NOMO-1 (cell line): ENCODE data around the gene TPK1.
"Not testable (repeated sequence)": the region's sequence is repeated elsewhere in the genome, so short reads cannot be mapped to it uniquely, and the experiment has no call there.

ENCODE experiments used
- DNase-seq, 2 experiments: peaks; one replicate each; lab custom pipeline; 2025; ENCODE audit not compliant: unreplicated experiment in 2 of 2; lab: John Stamatoyannopoulos, UW

Gene TPK1

DNA sequence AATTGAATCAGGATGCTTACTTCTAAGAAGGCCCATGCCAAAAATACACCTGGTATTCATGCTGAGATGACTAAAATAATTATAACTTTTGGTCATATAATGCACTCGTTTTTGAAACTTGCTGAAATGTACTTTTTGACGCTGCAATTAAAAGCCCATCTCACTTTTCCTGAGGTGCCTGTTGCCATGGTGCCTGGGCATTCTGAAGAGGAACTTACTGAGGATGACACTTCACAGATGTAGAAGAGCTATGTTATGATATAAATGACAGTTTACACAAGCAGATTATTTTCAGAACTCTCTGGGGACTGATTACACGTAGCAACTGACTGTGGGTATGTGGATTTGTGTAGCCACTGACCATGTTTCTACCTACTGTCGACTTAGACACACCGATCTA lies 182.4 kb downstream of the TPK1 start:
- no peak for DNase-seq

DNA sequence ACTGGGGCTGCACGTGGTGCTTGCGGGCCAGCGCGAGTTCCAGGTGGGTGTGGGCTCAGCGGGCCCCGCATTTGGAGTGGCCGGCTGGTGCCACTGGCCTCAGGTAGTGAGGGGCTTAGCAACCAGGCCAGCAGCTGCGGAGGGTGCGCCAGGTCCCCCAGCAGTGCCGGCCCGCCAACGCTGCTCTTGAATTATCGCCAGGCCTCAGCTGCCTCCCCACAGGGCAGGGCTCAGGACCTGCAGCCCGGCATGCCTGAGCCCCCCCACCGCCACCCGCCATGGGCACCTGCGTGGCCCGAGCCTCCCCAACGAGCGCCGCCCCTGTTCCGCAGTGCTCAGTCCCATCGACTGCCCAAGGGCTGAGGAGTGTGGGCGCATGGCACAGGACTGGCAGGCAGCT lies 185.4 kb downstream of the TPK1 start:
- no peak for DNase-seq

DNA sequence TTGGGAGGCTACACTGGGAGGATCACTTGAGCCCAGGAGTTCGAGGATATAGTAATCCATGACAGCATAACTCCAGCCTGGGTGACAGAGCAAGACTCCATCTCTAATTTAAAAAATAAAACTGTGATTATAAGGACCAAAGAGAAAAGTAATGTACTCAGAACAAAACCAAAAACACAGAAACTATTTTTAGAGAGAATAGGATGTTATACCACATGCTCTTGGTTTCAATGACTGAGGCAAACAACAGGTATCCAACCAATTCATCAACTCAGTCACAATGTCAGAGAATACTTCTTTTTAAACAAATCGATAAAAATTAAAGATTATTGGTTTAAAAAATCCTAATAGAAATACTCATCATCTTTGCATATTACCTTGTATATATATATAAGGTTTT lies 186.7 kb downstream of the TPK1 start:
- no peak for DNase-seq

- DNase-seq: no peak
Measured at GRCh38 chr7:144641389-144642044, 194.3 kb downstream of the TPK1 start.

DNA sequence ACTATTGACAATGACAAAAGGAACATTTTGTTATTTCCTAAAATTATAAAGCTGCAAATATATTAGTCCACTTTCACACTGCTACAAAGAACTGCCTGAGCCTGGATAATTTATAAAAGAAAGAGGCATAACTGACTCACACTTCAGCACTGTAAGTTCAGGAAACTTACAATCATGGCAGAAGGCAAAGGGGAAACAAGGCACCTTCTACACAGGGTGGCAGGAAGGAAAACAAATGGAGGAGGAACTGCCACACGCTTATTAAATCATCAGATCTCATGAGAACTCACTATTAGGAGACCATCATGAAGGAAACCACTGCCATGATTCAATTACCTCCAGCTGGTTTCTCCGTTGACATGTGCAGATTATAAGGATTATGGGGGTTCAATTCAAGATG lies 203.1 kb downstream of the TPK1 start:
- DNase-seq: no peak

- no peak for DNase-seq
Measured at GRCh38 chr7:144629598-144629997, 206.3 kb downstream of the TPK1 start.

GRCh38 chr7:144629011-144629410 lies 206.8 kb downstream of the TPK1 start:
- DNase-seq: no peak

- no peak for DNase-seq
Measured at GRCh38 chr7:144628176-144628575, 207.7 kb downstream of the TPK1 start.

DNA sequence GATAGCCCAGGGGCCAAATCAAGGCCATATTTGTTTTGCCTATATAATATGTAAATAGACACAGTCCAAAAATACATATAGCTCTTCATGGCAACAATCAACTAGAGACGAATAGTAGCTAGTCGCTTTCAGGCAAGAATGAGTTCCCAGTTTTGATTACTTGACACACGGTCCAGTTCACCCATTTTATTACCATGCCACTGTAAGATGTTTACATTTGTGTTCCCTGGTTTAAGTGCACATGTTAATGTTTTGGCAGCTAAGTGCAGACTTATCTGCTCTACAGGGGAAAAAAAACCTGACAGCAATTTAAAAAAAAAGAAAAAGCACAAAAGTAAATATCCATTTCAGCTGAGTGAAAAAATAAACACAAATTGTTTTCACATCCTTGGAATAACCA lies 213.1 kb downstream of the TPK1 start:
- no peak for DNase-seq

DNA sequence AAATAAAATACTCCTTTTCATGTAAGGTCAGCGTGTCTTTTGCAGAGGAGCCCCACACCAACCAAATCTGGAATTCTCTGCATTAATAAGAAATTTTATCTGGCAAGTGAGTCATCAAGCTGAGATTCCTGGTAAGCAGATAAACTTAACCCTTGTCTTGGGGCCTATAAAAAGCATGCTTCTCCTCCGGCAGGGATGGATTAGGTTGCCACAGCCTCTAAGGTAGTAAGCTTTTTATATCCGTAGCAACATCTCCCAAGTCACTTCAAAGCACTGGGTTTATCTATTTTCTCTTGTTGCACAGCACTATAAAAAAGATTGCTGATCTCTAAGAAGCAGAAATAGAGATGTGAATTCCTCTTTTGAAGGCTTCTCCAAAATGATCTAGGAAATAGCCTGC lies 229.6 kb downstream of the TPK1 start:
- DNase-seq: no peak

GRCh38 chr7:144596953-144597352 lies 238.9 kb downstream of the TPK1 start:
- DNase-seq: no peak

GRCh38 chr7:144594580-144594979 lies 241.3 kb downstream of the TPK1 start:
- DNase-seq: no peak

- DNase-seq: no peak
Measured at GRCh38 chr7:144588559-144589051, 247.2 kb downstream of the TPK1 start.

GRCh38 chr7:144587701-144588100 lies 248.2 kb downstream of the TPK1 start:
- no peak for DNase-seq

DNA sequence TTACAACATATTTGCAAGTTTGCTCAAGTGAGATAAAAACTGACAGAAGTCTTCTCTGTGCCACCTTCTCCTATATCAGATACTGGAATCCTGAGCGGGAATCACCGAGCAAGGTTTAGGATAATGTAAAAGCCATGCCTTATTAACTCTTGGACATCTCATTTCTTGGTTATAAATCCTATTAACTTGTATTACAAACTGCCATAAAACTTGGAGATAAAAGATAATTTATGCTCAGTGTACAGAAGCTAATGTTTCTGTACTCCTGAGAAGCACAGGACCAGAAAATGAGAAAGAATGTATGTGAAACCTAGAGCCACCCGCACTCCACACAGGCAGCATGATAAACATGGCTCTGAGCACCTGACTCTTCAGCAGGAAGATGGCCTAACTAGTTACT lies 251.1 kb downstream of the TPK1 start:
- no peak for DNase-seq

DNA sequence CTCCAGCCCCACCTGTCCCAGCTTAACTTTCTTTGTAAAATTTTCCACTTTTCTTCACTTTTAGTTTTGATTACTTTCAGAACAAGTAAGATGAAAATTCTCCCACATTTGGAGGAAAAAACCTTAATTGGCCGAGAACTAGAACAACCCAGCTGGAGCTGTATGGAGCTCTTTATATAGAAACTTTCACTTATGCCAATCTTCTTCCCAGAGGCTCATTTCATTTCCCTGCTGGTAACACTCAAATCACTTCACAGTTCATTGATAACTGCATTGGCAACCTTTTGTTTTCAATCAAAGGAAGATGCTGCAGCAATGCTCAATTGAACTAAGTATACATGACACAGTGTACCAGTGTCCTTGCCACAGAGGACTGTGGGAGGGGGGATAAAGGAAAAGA lies 256.2 kb downstream of the TPK1 start:
- no peak for DNase-seq

DNA sequence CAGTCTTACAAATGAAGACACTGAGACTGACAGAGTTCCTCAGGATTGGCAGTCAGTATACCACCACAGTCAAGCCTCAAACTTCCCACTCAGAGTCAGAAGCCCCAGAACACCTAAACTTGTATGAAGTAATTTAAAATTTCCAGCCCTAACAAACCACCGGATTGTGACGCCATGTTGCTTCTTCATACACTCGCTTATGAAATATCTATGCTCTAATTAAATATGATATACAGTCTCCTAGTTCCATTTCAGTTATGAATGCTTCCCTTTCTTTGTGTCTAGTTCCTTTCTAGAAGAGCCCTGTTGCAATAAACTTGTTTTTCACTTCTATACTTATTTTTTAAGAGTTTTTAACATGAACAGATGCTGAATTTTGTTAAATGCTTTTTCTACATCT lies 260.4 kb downstream of the TPK1 start:
- peak; percentile 4 to 48 for DNase-seq

GRCh38 chr7:144574753-144575152 lies 261.1 kb downstream of the TPK1 start:
- DNase-seq: not testable (repeated sequence)

GRCh38 chr7:144568233-144568632 lies 267.6 kb downstream of the TPK1 start:
- no peak for DNase-seq

DNA sequence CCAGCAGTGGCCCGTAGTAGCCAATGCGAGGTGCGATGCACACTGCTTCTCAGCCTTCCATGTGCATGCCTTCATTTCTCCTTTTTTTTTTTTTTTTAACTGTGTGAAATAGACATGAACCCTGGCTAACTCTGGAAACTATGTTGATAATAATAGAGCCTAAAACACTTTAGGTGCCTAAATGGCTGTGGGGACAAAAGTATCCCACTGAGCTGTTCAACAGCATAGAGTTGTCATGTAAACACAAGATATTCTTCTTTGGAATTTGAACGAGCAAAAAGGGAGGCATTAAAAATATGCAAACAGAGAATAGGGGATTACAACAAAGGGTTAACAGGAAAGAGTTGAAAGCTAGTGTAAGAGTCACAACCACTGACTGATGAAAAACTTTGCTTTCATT lies 270.3 kb downstream of the TPK1 start:
- DNase-seq: no peak

- DNase-seq: no peak
Measured at GRCh38 chr7:144549861-144550260, 286.0 kb downstream of the TPK1 start.

GRCh38 chr7:144548556-144548955 lies 287.3 kb downstream of the TPK1 start:
- DNase-seq: no peak

GRCh38 chr7:144547888-144548287 lies 288.0 kb downstream of the TPK1 start:
- no peak for DNase-seq
